ENCODE results near the gene LDLRAD4.
"Not testable (repeated sequence)": the region's sequence is repeated elsewhere in the genome, so short reads cannot be mapped to it uniquely, and the experiment has no call there.

LDLRAD4 gene

GRCh38 chr18:13331846-13332245, 113.3 kb downstream of the LDLRAD4 start:
- H3K4me3 ChIP-seq (ENCODE audit: low read depth, low read length) = no peak overlapping the region
- no peak for DNase-seq (ENCODE audit: low read depth)
- TF ChIP-seq, protein P1, sequence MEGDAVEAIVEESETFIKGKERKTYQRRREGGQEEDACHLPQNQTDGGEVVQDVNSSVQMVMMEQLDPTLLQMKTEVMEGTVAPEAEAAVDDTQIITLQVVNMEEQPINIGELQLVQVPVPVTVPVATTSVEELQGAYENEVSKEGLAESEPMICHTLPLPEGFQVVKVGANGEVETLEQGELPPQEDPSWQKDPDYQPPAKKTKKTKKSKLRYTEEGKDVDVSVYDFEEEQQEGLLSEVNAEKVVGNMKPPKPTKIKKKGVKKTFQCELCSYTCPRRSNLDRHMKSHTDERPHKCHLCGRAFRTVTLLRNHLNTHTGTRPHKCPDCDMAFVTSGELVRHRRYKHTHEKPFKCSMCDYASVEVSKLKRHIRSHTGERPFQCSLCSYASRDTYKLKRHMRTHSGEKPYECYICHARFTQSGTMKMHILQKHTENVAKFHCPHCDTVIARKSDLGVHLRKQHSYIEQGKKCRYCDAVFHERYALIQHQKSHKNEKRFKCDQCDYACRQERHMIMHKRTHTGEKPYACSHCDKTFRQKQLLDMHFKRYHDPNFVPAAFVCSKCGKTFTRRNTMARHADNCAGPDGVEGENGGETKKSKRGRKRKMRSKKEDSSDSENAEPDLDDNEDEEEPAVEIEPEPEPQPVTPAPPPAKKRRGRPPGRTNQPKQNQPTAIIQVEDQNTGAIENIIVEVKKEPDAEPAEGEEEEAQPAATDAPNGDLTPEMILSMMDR (IDR thresholded peaks at IDR 0.05; ENCODE audit: low read depth, low read length, missing control alignments) = no peak
- in situ Hi-C loops (cut with HindIII; ENCODE audit: low sequenced_read_pairs) = no loop called here

DNA sequence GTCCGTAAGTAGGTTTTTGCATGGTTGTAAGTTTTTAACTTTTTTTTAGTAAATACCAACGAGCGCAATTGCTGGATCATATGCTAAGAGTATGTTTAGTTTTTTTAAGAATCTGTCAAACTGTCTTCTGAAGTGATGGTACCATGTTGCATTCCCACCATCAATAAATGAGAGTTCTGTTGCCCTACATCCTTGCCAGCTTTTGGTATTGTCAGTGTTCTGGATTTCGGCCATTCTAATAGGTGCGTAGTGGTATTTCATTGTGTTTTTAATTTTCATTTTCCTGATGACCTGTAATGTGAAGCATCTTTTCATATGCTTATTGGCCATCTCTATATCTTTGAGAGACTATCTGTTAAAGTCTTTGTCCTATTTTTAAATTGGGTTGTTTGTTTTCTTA, 114.3 kb downstream of the LDLRAD4 start:
- no peak overlapping the region for H3K4me3 ChIP-seq (ENCODE audit: low read depth, low read length)
- in situ Hi-C loops (cut with HindIII; ENCODE audit: low sequenced_read_pairs) = no loop called here
- TF ChIP-seq, protein P1 (IDR thresholded peaks at IDR 0.05; ENCODE audit: low read depth, low read length, missing control alignments) = no peak
- DNase-seq (ENCODE audit: low read depth) = no peak

GRCh38 chr18:13335903-13336302, 117.3 kb downstream of the LDLRAD4 start:
- in situ Hi-C loops (cut with HindIII; ENCODE audit: low sequenced_read_pairs) = no loop called here
- TF ChIP-seq, protein P1 (IDR thresholded peaks at IDR 0.05; ENCODE audit: low read depth, low read length, missing control alignments) = no peak
- no peak overlapping the region for H3K4me3 ChIP-seq (ENCODE audit: low read depth, low read length)
- no peak for DNase-seq (ENCODE audit: low read depth)

DNA sequence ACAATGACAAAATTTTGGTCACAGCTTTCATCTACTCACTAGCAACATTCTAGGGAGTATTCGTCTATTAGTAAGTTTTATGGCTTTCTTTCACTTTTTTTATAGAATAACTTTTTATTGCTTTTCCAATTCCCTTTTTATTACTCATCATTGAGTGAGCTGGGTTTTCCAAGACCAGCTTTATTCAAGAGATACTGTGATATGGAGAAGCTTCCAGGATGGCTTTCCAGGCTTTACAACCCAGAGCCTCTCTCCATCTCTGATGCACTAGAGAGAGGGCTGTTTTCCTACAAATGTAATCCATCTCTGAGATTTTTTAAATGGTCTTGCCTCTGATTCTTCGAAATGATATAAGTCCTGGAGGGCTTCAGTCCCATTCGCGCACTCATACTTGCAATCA, 118.3 kb downstream of the LDLRAD4 start:
- DNase-seq (ENCODE audit: low read depth) = no peak
- no peak overlapping the region for H3K4me3 ChIP-seq (ENCODE audit: low read depth, low read length)
- TF ChIP-seq, protein P1 (IDR thresholded peaks at IDR 0.05; ENCODE audit: low read depth, low read length, missing control alignments) = no peak
- in situ Hi-C loops (cut with HindIII; ENCODE audit: low sequenced_read_pairs) = no loop called here

DNA sequence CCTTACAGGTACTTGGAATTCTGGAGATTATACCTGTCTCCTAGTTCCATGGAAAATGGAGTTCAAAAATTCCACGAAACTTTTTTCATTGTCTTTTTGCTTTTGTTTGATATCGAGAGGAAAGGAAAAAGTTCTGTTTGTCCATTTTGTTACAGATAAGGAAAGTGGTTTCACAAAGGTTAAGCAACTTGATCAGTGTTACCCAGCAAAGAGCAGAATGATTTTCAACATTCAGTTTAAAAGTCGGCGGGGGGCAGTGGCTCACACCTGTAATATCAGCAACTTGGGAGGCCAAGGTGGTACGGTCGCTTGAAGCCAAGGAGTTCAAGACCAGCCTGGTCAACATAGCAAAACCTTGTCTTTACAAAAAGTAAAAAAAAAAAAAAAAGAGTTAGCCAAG, 118.8 kb downstream of the LDLRAD4 start:
- DNase-seq (ENCODE audit: low read depth) = no peak
- no peak overlapping the region for H3K4me3 ChIP-seq (ENCODE audit: low read depth, low read length)
- TF ChIP-seq, protein P1 (IDR thresholded peaks at IDR 0.05; ENCODE audit: low read depth, low read length, missing control alignments) = no peak
- in situ Hi-C loops (cut with HindIII; ENCODE audit: low sequenced_read_pairs) = no loop called here

- in situ Hi-C loops (cut with HindIII; ENCODE audit: low sequenced_read_pairs) = no loop called here
- no peak for DNase-seq (ENCODE audit: low read depth)
- TF ChIP-seq, protein P1 (IDR thresholded peaks at IDR 0.05; ENCODE audit: low read depth, low read length, missing control alignments) = no peak
- no peak overlapping the region for H3K4me3 ChIP-seq (ENCODE audit: low read depth, low read length)
Observed at GRCh38 chr18:13338318-13338717, 119.8 kb downstream of the LDLRAD4 start.

- in situ Hi-C loops (cut with HindIII; ENCODE audit: low sequenced_read_pairs) = no loop called here
- DNase-seq (ENCODE audit: low read depth) = no peak
- TF ChIP-seq, protein P1 (IDR thresholded peaks at IDR 0.05; ENCODE audit: low read depth, low read length, missing control alignments) = no peak
- H3K4me3 ChIP-seq (ENCODE audit: low read depth, low read length) = no peak overlapping the region
Observed at GRCh38 chr18:13339653-13340052, 121.1 kb downstream of the LDLRAD4 start.

DNA sequence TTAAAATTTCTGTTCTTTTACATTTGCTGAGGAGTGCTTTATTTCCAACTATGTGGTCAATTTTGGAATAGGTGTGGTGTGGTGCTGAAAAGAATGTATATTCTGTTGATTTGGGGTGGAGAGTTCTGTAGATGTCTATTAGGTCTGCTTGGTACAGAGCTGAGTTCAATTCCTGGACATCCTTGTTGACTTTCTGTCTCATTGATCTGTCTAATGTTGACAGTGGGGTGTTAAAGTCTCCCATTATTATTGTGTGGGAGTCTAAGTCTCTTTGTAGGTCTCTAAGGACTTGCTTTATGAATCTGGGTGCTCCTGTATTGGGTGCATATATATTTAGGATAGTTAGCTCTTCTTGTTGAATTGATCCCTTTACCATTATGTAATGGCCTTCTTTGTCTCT, 127.9 kb downstream of the LDLRAD4 start:
- H3K4me3 ChIP-seq (ENCODE audit: low read depth, low read length); DNase-seq (ENCODE audit: low read depth); in situ Hi-C loops (cut with HindIII; ENCODE audit: low sequenced_read_pairs): not testable (repeated sequence)

Measured in astrocyte of the cerebellum (primary cell).